Gastrocnemius medialis (tissue), 4 donors: ENCODE results near the gene ATP6AP1. TPM values are rescaled to one million over a fixed set of nuclear protein-coding genes. Genes with fewer than 3 reads are reported as not detected.
"Not testable (repeated sequence)": the region's sequence is repeated elsewhere in the genome, so short reads cannot be mapped to it uniquely, and the experiment has no call there.

ENCODE experiments used
- ATAC-seq, 2 donors: fragments of 150-250 bp; one replicate each; pipeline ENCODE4 v1.9.1; 2016
- DNase-seq, 2 donors: peaks; one replicate each; pipeline ENCODE4 v3.0.0-alpha.2; 2019
- H3K27ac ChIP-seq, 4 donors: fragments of 200-600 bp; sonication (generic); 1 replicate in 1 of 4; 2 replicates in 3 of 4; pipeline ENCODE4 v1.5.1; 2016 to 2018; ENCODE audit warnings: mild to moderate bottlenecking in 2 of 4, moderate library complexity in 1 of 4
- H3K27me3 ChIP-seq, 3 donors: fragments of 200-600 bp; sonication (generic) in 2 of 3; 1 replicate in 1 of 3; 2 replicates in 2 of 3; pipeline versions ENCODE4 v1.5.1 to v1.6.0; 2016 to 2019; ENCODE audit warnings: mild to moderate bottlenecking in 1 of 3, moderate library complexity in 1 of 3
- H3K36me3 ChIP-seq, 2 donors: fragments of 200-600 bp; sonication (generic) in 1 of 2; one replicate each; pipeline ENCODE4 v1.5.1; 2017 to 2018
- H3K4me1 ChIP-seq, 2 donors: fragments of 200-600 bp; sonication (generic) in 1 of 2; one replicate each; pipeline ENCODE4 v1.5.1; 2016 to 2017; ENCODE audit warnings: mild to moderate bottlenecking in 2 of 2
- H3K4me3 ChIP-seq, 4 donors: fragments of 200-600 bp; sonication (generic) in 3 of 4; 1 replicate in 1 of 4; 2 replicates in 3 of 4; pipeline ENCODE4 v1.5.1; 2016 to 2019; ENCODE audit warnings: mild to moderate bottlenecking in 2 of 4
- H3K9me3 ChIP-seq, 3 donors: fragments of 200-600 bp; sonication (generic) in 2 of 3; 1 replicate in 1 of 3; 2 replicates in 2 of 3; pipeline ENCODE4 v1.5.1; 2016 to 2019
- POLR2A ChIP-seq, 2 donors: fragments of 450-650 bp; IDR thresholded peaks; one replicate each; pipeline ENCODE4 v1.6.1; 2017; ENCODE audit warnings: antibody characterized with exemption in 2 of 2, mild to moderate bottlenecking in 2 of 2, moderate library complexity in 2 of 2
- in situ Hi-C, 4 donors: fragments of 200-750 bp; cut with MboI; loops; one replicate each; pipeline versions ENCODE4 v1.15.0 to v1.8.0; 2017; ENCODE audit warnings: low sequenced_read_pairs in 4 of 4
- intact Hi-C: fragments of 100-400 bp; cut with DNase I; formaldehyde crosslinking; loops from one replicate; pipeline ENCODE4 v1.15.1; 2023; ENCODE audit warnings: low total_unique reads
- total RNA-seq, 4 donors: library from RNA; depleted of rRNA; stranded (reverse); fragments of >200 nt; gene quantifications; one replicate each; pipeline versions ENCODE4 v1.1.0 to v1.2.3, GENCODE V29; 2016
- TF ChIP-seq, protein P1 (sequence below), 5 experiments: fragments of 450-650 bp in 3 of 5; fragments of 200-600 bp in 2 of 5; sonication (generic) in 2 of 5; IDR thresholded peaks in 4 of 5; conservative IDR thresholded peaks in 1 of 5; 1 replicate in 4 of 5; 2 replicates in 1 of 5; pipeline ENCODE4 v1.5.1; 2016 to 2019; ENCODE audit warnings: antibody characterized with exemption in 5 of 5, mild to moderate bottlenecking in 3 of 5, moderate library complexity in 3 of 5

Gene ATP6AP1
- total RNA-seq, 4 donors from 2014 or later = 16.7 to 37.8 (median 26.2) TPM

DNA sequence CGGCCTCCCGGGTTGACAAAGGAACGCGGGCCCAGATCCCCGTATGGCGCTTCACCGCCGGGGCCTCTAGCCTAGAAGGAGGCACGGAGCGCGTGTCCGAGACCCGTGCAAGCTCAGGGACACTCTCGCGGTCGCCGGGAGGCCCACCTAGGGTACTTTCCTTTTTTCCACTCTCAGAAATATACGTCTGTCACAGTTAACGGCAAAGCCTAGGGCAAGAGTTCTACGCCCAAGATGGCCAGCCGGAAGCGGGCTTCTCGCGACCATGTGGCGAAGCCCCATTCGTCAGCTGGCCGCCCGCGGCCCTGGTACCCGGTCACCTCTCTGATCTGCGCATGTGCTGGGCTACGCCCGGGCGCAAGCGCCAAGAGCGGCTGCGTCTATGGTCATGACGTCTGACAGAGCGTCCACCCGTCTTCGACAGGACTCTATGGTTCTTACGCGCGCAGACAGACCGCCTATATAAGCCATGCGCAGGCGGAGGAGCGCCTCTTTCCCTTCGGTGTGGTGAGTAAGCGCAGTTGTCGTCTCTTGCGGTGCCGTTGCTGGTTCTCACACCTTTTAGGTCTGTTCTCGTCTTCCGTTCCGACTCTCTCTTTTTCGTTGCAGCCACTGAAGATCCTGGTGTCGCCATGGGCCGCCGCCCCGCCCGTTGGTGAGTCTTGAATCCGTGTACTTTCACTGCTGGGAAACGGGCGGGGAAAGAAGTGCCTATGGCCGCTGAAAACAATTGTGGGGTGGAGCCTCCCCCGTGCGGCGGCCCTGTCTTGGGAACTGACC is 30.4 kb upstream of the ATP6AP1 start, which contains the start of gene RPL10:
Gene RPL10 (plus strand): TSS at position 490 of the 780 bp plus-strand sequence. CDS start 143 bp downstream, at position 633.
- Histone ChIP-seq H3K27ac (peak within 1 kb of the TSS; percentile 93 to 99 (median 98)), H3K9me3 (no peaks in the 10 kb centered on the region), H3K27me3 (no peaks in the 10 kb centered on the region), H3K36me3 (peaks cover 0 to 14% of the 10 kb centered on the region in 2 donors), H3K4me1 (peaks cover 10 to 18% of the 10 kb centered on the region in 2 donors), H3K4me3 (peak within 1 kb of the TSS; percentile 68 to 85 (median 80))
- in situ Hi-C loops (no loop called here), intact Hi-C loops (loop anchor here (1.0 to 5.0 kb wide), 4 partner anchors 10 to 119 kb away; partner anchors contain the start of genes FAM3A, GDI1 and UBL4A)
- DNase-seq (peak; percentile 92 to 96), ATAC-seq (peak; percentile 83 to 91)
- TF ChIP-seq, protein P1, sequence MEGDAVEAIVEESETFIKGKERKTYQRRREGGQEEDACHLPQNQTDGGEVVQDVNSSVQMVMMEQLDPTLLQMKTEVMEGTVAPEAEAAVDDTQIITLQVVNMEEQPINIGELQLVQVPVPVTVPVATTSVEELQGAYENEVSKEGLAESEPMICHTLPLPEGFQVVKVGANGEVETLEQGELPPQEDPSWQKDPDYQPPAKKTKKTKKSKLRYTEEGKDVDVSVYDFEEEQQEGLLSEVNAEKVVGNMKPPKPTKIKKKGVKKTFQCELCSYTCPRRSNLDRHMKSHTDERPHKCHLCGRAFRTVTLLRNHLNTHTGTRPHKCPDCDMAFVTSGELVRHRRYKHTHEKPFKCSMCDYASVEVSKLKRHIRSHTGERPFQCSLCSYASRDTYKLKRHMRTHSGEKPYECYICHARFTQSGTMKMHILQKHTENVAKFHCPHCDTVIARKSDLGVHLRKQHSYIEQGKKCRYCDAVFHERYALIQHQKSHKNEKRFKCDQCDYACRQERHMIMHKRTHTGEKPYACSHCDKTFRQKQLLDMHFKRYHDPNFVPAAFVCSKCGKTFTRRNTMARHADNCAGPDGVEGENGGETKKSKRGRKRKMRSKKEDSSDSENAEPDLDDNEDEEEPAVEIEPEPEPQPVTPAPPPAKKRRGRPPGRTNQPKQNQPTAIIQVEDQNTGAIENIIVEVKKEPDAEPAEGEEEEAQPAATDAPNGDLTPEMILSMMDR (IDR thresholded peaks at IDR 0.05 in 4 of 5, conservative IDR thresholded peaks at IDR 0.05 in 1 of 5) = no peak
- TF ChIP-seq POLR2A (IDR thresholded peaks at IDR 0.05) = peak; percentile 87 to 91

DNA sequence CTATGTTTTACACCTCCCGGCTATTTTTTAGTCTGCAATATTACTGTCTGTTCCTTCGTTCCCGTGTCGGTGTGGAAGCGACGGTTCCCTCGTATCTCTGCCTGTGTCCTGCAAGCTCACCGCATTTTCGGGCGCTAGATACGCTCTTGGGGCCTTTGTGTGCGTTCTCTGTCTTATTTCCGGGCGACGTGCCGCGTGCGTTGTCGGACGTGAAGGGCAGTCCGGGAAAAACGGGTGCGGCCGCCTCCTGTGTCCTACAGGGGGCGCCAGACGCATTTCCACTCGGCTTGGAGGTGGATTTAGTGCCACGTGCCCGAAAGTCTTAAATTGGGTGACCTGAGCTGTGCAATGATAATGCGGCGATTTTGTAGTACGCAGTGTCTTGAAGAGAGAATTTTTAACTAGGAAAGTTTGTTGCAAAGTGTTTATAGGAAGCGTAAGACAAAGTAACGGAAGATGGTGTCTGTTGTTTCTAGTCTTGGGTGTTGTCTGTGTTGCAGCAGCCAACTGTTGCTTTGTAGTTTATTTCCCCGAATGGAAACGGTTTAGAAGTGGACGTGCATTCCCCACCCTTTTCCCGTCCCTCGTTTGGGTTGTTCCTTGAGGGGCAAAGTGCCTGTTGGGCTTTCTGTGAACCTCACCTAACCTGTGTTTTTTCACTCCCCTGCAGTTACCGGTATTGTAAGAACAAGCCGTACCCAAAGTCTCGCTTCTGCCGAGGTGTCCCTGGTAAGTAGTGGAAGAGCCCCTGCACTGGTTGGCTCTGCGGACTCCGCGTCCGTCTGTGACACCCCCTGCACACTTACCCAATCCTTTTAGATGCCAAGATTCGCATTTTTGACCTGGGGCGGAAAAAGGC is 29.6 kb upstream of the ATP6AP1 start:
- peak; percentile 68 to 73 for ATAC-seq
- DNase-seq = peak; percentile 76 to 91
- Histone ChIP-seq H3K27me3 (no peaks in the 10 kb centered on the region), H3K4me3 (peak overlapping the region; percentile 68 to 85 (median 80)), H3K27ac (peak overlapping the region; percentile 93 to 99 (median 98)), H3K36me3 (peaks cover 0 to 14% of the 10 kb centered on the region in 2 donors), H3K4me1 (peaks cover 10 to 18% of the 10 kb centered on the region in 2 donors), H3K9me3 (no peaks in the 10 kb centered on the region)
- TF ChIP-seq, protein P1 (IDR thresholded peaks at IDR 0.05 in 4 of 5, conservative IDR thresholded peaks at IDR 0.05 in 1 of 5) = peak; percentile 78 to 89 (median 85)
- no peak for TF ChIP-seq POLR2A (IDR thresholded peaks at IDR 0.05)
- in situ Hi-C loops = no loop called here
- intact Hi-C loops = loop anchor here (1.0 to 5.0 kb wide), 4 partner anchors 9 to 118 kb away; partner anchors contain the start of genes FAM3A, GDI1 and UBL4A

DNA sequence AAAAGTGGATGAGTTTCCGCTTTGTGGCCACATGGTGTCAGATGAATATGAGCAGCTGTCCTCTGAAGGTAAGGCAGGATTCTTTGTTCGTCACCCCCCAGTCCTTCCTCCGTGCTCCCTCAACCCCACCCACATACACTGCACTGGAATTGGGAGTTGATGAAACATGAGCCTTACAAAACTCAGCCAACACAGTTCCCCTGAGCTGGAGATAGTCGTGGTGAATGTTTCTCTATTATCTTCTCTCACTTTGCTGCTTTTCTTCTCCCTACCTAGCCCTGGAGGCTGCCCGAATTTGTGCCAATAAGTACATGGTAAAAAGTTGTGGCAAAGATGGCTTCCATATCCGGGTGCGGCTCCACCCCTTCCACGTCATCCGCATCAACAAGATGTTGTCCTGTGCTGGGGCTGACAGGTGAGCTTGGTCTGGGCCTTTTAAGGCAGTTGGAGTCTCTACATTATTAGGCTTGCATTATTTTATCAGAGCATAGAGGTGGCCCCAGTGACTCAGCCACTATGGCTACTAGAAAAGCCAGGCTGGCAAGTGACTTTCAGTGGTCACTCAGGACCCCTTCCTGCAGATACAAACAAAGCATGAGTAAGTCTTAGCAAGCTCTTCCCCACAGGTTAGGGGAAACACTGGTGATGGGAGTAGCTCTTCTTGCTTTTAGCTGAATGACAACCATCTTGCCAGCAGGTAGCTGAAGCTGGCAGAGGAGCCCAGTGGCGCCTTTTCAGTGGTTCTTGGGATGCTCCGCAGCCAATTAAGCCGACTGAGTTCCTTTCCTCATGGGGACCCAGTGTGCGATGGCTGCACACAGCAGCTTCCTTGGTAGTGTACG is 28.7 kb upstream of the ATP6AP1 start:
- H3K4me3 ChIP-seq = peak overlapping the region; percentile 68 to 85 (median 80)
- no peak for DNase-seq
- peak overlapping the region; percentile 93 to 99 (median 98) for H3K27ac ChIP-seq
- intact Hi-C loops (loop anchor here (5.0 kb wide), 3 partner anchors 38 to 118 kb away; partner anchors contain the start of genes FAM3A, GDI1 and UBL4A), in situ Hi-C loops (loop anchor here in 2 of 4 donors (25.0 kb wide), 1 partner anchor 138 kb away; the partner anchor contains the start of genes G6PD (in 2 of the 2) and IKBKG (in 2 of the 2))
- peaks cover 0 to 14% of the 10 kb centered on the region in 2 donors for H3K36me3 ChIP-seq
- no peaks in the 10 kb centered on the region for H3K27me3 ChIP-seq
- peaks cover 10 to 18% of the 10 kb centered on the region in 2 donors for H3K4me1 ChIP-seq
- TF ChIP-seq, protein P1 (IDR thresholded peaks at IDR 0.05 in 4 of 5, conservative IDR thresholded peaks at IDR 0.05 in 1 of 5) = no peak
- no peak for TF ChIP-seq POLR2A (IDR thresholded peaks at IDR 0.05)
- H3K9me3 ChIP-seq = no peaks in the 10 kb centered on the region
- ATAC-seq = no peak

DNA sequence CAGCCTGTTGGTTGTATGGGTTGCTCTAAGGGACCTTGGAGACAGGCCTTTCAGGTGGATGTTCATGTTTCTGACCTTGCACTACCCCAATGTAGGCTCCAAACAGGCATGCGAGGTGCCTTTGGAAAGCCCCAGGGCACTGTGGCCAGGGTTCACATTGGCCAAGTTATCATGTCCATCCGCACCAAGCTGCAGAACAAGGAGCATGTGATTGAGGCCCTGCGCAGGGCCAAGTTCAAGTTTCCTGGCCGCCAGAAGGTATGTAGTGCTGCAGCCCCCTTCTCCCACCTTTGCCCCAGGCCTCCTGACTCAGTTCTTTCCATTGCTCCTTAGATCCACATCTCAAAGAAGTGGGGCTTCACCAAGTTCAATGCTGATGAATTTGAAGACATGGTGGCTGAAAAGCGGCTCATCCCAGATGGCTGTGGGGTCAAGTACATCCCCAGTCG is 28.1 kb upstream of the ATP6AP1 start:
- Histone ChIP-seq H3K4me1 (peaks cover 10 to 18% of the 10 kb centered on the region in 2 donors), H3K27ac (peak overlapping the region in 3 of 4 donors; percentile 93 to 99 (median 98)), H3K36me3 (peaks cover 0 to 14% of the 10 kb centered on the region in 2 donors)
- intact Hi-C loops, DNase-seq, H3K27me3 ChIP-seq, H3K4me3 ChIP-seq, ATAC-seq, H3K9me3 ChIP-seq: not testable (repeated sequence)
- in situ Hi-C loops = loop anchor here in 2 of 4 donors (25.0 kb wide), 1 partner anchor 137 kb away; the partner anchor contains the start of genes G6PD (in 2 of the 2) and IKBKG (in 2 of the 2)
